Activated naive CD8-positive, alpha-beta T cell treated with anti-CD3 and anti-CD28 coated beads, Interleukin-2, amount 50 U/mL, for 24 hours (primary cell): ENCODE measurements around the gene CCDC138.

ENCODE experiments used
- ATAC-seq: fragments of 150-1000 bp; cut with Tn5 transposase; one replicate; pipeline ENCODE4 v1.10.0; 2021
- DNase-seq: peaks from one replicate; pipeline ENCODE4 v3.0.0; 2021
- H3K27ac Mint-ChIP-seq: one replicate; pipeline ENCODE4 v1.8.0; 2021; ENCODE audit warnings: mild to moderate bottlenecking, mixed read lengths
- H3K27me3 Mint-ChIP-seq: one replicate; pipeline ENCODE4 v1.8.0; 2021; ENCODE audit warnings: mixed read lengths
- H3K36me3 Mint-ChIP-seq: one replicate; pipeline ENCODE4 v1.8.0; 2021; ENCODE audit warnings: low read depth, mixed read lengths
- H3K4me1 Mint-ChIP-seq: one replicate; pipeline ENCODE4 v1.8.0; 2021; ENCODE audit warnings: mixed read lengths
- H3K4me3 Mint-ChIP-seq: one replicate; pipeline ENCODE4 v1.8.0; 2021; ENCODE audit warnings: mild to moderate bottlenecking, moderate library complexity, mixed read lengths
- H3K9me3 Mint-ChIP-seq: one replicate; pipeline ENCODE4 v1.8.0; 2021; ENCODE audit warnings: mixed read lengths

The CCDC138 gene

DNA sequence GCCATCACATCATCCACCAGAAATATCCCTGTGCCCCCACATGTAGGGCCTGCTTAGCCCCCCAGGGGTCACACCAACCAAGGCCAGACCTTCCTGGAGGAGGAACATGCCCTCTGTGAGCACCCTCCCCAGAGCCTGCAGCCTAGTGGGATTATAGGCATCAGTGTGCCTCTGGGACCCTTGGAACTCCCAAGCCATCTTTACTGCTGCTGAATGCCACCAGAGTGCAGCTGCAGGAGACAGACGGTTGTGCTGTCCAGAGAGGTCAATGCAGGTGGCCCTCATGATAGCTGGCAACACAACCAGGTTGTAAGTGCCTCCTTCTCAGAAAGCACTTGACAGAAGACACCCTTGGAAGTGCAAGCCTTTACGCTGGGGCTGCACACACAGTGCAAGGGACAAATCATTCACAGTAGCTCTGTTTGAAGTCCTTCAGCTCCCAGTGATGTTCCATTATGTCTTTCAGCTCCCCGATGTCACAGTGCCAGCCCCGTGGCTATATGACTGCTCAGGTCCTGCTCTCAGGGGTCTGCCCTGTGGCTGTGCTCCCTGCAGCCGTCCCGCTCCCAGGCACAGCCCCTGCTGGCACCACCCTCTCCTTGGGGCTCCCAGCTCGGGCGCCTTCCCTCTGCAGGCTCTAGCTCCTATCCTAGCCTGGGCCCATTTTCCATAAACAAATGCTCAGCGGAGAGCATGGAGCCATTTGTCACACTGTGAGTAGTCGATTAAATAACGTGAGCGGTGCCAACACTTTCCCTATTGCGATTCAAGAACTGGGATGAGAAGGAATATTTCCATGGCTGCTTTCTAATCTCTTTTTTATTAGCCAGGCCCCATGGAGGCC, 137.4 kb downstream of the CCDC138 start:
- H3K27me3 Mint-ChIP-seq = no peaks in the 10 kb centered on the region
- ATAC-seq = no peak
- H3K4me1 Mint-ChIP-seq = no peaks in the 10 kb centered on the region
- no peak overlapping the region for H3K27ac Mint-ChIP-seq
- H3K4me3 Mint-ChIP-seq = no peak overlapping the region
- no peak for DNase-seq
- H3K36me3 Mint-ChIP-seq = no peaks in the 10 kb centered on the region
- H3K9me3 Mint-ChIP-seq = no peaks in the 10 kb centered on the region

DNA sequence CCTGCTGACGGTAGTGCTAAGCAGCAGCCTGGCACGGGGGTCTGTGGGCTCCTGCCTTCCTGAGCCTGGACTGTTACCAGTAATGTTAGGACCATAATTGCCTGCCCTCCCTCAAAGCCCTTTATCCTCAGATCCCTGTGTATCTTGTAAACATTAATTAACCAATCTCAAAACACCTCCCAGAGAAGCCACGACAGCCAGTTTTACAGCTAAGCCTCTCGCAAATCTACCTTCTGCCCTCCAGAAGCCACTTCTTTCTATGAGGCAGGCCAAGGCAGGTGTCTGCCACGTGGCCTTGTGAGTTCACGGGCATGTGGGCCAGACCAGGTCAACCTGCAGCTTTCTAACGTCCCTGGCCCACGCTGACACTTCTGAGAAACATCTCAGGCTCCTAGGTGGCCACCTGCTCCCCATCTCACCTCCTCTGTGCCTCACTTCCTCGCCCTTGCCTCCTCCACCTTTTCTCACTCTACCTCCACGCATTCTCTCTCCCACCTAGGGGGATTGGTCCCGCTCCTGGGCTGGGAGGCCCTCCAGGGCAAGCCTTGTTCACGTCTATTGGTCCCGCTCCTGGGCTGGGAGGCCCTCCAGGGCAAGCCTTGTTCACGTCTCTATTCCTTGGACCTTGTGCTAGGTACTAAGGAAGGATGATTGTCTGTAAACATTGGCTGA, 138.1 kb downstream of the CCDC138 start:
- H3K27me3 Mint-ChIP-seq = no peaks in the 10 kb centered on the region
- no peak for ATAC-seq
- DNase-seq = no peak
- no peaks in the 10 kb centered on the region for H3K4me1 Mint-ChIP-seq
- no peaks in the 10 kb centered on the region for H3K36me3 Mint-ChIP-seq
- H3K27ac Mint-ChIP-seq = no peak overlapping the region
- no peaks in the 10 kb centered on the region for H3K9me3 Mint-ChIP-seq
- H3K4me3 Mint-ChIP-seq = no peak overlapping the region

DNA sequence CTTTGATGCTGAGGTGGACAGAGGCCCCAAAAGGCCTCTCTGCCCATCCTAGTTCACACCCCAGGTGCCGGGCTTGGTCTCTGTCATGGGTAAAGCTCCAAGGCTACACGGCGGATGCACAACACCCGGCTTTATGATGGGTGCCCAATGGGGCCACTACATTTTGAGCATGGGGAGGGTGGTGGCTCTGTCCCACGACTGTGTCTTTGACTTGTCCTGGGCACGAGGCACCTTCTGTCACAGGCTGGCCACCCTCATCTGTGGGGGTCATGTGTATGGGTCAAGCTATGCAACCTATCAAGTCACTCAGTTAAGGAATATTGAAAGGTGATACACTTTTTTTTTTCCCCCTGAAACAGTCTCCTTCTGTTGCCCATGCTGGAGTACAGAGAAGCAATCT, 138.7 kb downstream of the CCDC138 start:
- DNase-seq (no peak), ATAC-seq (no peak)
- H3K27ac Mint-ChIP-seq = no peak overlapping the region
- no peaks in the 10 kb centered on the region for H3K36me3 Mint-ChIP-seq
- H3K4me1 Mint-ChIP-seq = no peaks in the 10 kb centered on the region
- H3K27me3 Mint-ChIP-seq = no peaks in the 10 kb centered on the region
- no peaks in the 10 kb centered on the region for H3K9me3 Mint-ChIP-seq
- no peak overlapping the region for H3K4me3 Mint-ChIP-seq

DNA sequence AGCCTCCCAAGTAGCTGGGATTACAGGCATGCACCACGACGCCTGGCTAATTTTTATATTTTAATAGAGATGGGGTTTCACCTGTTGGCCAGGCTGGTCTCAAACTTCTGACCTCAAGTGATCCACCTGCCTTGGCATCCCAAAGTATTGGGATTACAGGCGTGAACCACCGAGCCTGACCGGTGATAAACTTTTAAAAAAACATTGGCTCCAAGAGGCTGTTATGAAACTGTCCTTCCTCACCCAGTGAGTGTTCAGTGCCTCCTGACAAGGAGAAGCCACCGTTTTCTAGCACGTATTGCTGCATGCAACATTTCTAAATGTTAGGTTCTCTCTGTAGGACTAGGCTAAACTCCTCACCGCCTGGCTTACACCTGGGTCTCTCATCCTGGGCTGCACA, 139.2 kb downstream of the CCDC138 start:
- no peak overlapping the region for H3K27ac Mint-ChIP-seq
- DNase-seq = no peak
- H3K36me3 Mint-ChIP-seq = no peaks in the 10 kb centered on the region
- no peak for ATAC-seq
- H3K9me3 Mint-ChIP-seq = no peaks in the 10 kb centered on the region
- H3K4me3 Mint-ChIP-seq = no peak overlapping the region
- no peaks in the 10 kb centered on the region for H3K27me3 Mint-ChIP-seq
- no peaks in the 10 kb centered on the region for H3K4me1 Mint-ChIP-seq
